HL-60 (cell line): ENCODE data around the gene EEF1AKMT3.

Experiments
- DNase-seq, 2 experiments: peaks; one replicate each; pipeline ENCODE4 v3.0.0-alpha.2; 2010 to 2020; ENCODE audit warnings: low read depth in 1 of 2, low spot score in 1 of 2
- H3K27ac ChIP-seq: fragments of 250-450 bp; sonication (Bioruptor Pico); replicated peaks from 2 replicates; pipeline ENCODE4 v1.5.1; 2020; ENCODE audit warnings: mild to moderate bottlenecking, moderate library complexity
- H3K27me3 ChIP-seq: fragments of 250-450 bp; sonication (Bioruptor Pico); 2 replicates; pipeline ENCODE4 v1.5.1; 2021; ENCODE audit warnings: mild to moderate bottlenecking, moderate library complexity; ENCODE audit not compliant: insufficient read depth, poor library complexity, severe bottlenecking
- H3K4me3 ChIP-seq: replicated peaks from 2 replicates; pipeline ENCODE4 v1.5.1; 2011; ENCODE audit warnings: mild to moderate bottlenecking, control low read depth, low read length; ENCODE audit not compliant: insufficient read depth
- GABPA ChIP-seq: IDR thresholded peaks from 2 replicates; pipeline ENCODE4 v1.6.1; 2012; ENCODE audit warnings: low read depth
- POLR2AphosphoS5 ChIP-seq: IDR thresholded peaks from 2 replicates; pipeline ENCODE4 v1.6.1; 2012; ENCODE audit warnings: low read depth
- SPI1 ChIP-seq: IDR thresholded peaks from 2 replicates; pipeline ENCODE4 v1.6.1; 2012; ENCODE audit warnings: low read depth, mild to moderate bottlenecking, borderline replicate concordance
- TF ChIP-seq, protein P1 (sequence below): IDR thresholded peaks from one replicate; pipeline ENCODE4 v1.5.1; 2011; ENCODE audit warnings: low read length, control low read depth, inconsistent platforms; ENCODE audit not compliant: insufficient read depth
- TF ChIP-seq, protein P2 (sequence below): IDR thresholded peaks from 2 replicates; pipeline ENCODE4 v1.6.1; 2012; ENCODE audit warnings: low read depth; ENCODE audit not compliant: insufficient replicate concordance

The EEF1AKMT3 gene

DNA sequence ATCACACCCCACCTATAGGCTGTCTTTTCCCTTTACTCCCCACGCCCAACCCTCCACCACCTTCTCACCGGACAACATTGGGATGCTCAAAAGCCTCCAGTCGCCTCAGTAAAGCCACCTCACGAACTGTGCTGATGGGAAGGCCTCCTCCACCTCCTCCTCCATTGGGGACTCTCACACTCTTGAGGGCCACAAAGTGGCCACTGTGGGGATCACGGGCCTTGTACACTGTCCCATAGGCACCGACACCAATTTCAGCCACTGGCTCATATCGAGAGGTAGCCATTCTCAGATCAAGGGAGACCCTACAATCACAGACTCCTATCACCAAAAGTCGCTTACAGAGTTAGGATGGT is 21.0 kb upstream of the EEF1AKMT3 start:
- no peaks in the 10 kb centered on the region for H3K27me3 ChIP-seq
- 0 out of 2 replicates have a peak, but pooled peaks have one; percentile 22 for TF ChIP-seq POLR2AphosphoS5
- TF ChIP-seq, protein P1, sequence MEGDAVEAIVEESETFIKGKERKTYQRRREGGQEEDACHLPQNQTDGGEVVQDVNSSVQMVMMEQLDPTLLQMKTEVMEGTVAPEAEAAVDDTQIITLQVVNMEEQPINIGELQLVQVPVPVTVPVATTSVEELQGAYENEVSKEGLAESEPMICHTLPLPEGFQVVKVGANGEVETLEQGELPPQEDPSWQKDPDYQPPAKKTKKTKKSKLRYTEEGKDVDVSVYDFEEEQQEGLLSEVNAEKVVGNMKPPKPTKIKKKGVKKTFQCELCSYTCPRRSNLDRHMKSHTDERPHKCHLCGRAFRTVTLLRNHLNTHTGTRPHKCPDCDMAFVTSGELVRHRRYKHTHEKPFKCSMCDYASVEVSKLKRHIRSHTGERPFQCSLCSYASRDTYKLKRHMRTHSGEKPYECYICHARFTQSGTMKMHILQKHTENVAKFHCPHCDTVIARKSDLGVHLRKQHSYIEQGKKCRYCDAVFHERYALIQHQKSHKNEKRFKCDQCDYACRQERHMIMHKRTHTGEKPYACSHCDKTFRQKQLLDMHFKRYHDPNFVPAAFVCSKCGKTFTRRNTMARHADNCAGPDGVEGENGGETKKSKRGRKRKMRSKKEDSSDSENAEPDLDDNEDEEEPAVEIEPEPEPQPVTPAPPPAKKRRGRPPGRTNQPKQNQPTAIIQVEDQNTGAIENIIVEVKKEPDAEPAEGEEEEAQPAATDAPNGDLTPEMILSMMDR: no peak
- peak overlapping the region; percentile 95 for H3K27ac ChIP-seq
- H3K4me3 ChIP-seq: peak overlapping the region; percentile 71
- DNase-seq: no peak

DNA sequence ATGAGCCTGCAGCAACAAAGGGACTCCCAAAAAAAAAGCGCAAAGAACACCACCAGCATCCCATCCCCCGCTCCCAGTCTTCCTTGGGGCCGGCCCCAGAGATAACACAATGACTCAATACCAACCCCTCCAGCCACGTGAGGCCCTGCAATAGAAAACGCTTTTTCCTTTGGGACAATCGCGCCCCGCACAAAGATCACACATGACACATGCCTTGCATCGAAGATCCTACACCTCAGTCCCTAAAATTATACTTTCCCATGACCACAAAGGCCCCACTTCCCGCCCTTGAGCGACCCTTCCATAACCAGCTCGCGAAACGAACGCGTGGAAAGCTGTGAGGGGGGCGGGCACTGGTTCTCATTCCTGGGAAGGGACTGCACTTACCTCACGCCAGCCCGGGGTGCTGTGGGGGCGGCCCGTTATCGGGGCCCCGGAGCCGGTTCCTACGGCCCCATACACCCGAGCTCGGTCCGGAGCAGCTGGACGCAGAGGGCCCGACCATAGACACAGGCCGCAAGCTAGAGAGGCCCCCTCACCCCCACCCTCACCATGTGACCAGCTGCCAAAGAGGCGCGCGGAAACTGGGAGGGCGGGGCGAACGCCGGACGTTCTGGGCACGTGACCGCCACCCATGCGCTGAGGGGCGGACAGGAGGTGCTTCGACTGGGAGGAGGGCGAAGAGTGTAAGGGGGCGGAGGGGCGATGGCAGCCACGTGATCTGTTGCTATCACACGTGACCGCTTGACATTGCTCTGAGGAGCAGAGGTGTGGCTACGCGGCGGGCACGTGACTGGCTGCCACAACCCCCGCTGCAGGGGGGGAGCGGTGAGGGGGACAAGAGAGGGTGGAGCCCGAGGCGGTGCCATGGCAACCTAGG is 20.4 kb upstream of the EEF1AKMT3 start, which contains the start of gene CDK4:
Gene CDK4 (minus strand): TSS at position 523 of the 880 bp plus-strand sequence. CDS start 593 bp downstream, outside the sequence.
- Histone ChIP-seq H3K4me3 (peak within 1 kb of the TSS; percentile 71), H3K27ac (peak within 1 kb of the TSS; percentile 95), H3K27me3 (no peaks in the 10 kb centered on the region)
- TF ChIP-seq SPI1: no peak
- no peak for TF ChIP-seq GABPA
- TF ChIP-seq, protein P1: no peak
- TF ChIP-seq, protein P2, sequence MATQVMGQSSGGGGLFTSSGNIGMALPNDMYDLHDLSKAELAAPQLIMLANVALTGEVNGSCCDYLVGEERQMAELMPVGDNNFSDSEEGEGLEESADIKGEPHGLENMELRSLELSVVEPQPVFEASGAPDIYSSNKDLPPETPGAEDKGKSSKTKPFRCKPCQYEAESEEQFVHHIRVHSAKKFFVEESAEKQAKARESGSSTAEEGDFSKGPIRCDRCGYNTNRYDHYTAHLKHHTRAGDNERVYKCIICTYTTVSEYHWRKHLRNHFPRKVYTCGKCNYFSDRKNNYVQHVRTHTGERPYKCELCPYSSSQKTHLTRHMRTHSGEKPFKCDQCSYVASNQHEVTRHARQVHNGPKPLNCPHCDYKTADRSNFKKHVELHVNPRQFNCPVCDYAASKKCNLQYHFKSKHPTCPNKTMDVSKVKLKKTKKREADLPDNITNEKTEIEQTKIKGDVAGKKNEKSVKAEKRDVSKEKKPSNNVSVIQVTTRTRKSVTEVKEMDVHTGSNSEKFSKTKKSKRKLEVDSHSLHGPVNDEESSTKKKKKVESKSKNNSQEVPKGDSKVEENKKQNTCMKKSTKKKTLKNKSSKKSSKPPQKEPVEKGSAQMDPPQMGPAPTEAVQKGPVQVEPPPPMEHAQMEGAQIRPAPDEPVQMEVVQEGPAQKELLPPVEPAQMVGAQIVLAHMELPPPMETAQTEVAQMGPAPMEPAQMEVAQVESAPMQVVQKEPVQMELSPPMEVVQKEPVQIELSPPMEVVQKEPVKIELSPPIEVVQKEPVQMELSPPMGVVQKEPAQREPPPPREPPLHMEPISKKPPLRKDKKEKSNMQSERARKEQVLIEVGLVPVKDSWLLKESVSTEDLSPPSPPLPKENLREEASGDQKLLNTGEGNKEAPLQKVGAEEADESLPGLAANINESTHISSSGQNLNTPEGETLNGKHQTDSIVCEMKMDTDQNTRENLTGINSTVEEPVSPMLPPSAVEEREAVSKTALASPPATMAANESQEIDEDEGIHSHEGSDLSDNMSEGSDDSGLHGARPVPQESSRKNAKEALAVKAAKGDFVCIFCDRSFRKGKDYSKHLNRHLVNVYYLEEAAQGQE: peak; percentile 27
- TF ChIP-seq POLR2AphosphoS5: peak; percentile 79
- peak; percentile 100 for DNase-seq

DNA sequence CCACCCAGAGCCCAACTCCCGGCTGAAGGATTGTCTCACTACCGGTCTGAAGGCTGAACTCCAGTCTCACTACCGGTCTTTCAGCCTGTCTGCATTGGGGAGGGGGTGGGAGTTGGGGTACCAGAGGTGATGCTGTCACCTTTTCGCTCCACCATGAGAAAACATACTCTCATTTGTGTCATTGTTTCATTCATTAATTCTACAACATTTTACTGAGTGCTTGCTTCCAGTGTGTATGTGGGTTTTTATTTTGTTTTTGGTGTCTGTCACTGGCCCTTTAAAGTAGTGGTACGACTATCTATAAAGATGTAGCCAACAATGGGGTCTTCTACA is 19.8 kb upstream of the EEF1AKMT3 start:
- Histone ChIP-seq H3K27me3 (peaks cover under 1% of the 10 kb centered on the region), H3K27ac (peak overlapping the region; percentile 56), H3K4me3 (peak overlapping the region; percentile 71)
- no peak for DNase-seq
- TF ChIP-seq SPI1: no peak

DNA sequence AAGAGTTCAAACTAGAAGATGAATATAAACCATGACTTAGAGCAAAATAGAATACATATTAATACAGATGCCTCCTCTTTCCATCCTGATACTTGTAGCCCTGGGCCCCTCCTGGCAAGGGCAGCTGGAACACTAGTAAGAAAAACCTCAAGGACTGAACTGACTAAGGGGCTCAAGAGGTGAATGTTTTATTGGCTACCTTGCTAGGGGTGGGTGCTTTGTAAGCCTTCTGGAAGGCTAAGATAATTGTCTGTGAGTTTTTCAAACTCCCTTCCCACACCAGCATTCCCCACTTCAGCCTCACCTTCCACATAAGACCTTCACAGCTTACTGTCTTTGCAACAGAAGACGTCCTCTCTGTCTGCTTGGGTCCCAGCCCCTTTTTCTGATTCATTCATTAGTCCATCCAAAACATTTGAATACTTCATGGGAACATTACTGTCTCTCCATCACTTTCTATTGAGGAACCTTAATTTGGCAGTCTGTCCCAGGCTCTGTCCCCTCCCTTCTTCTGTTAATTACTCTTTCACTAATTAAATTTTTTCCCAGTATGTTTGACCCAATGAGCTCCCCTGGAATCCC is 18.6 kb upstream of the EEF1AKMT3 start:
- Histone ChIP-seq H3K27ac (no peak overlapping the region), H3K4me3 (no peak overlapping the region), H3K27me3 (peaks cover 3% of the 10 kb centered on the region)
- TF ChIP-seq SPI1 (no peak), POLR2AphosphoS5 (no peak), GABPA (no peak)
- TF ChIP-seq, protein P1: no peak
- TF ChIP-seq, protein P2: no peak
- DNase-seq: no peak
